Measurements from ENCODE around the gene PPP1R9A.

Gene PPP1R9A

DNA sequence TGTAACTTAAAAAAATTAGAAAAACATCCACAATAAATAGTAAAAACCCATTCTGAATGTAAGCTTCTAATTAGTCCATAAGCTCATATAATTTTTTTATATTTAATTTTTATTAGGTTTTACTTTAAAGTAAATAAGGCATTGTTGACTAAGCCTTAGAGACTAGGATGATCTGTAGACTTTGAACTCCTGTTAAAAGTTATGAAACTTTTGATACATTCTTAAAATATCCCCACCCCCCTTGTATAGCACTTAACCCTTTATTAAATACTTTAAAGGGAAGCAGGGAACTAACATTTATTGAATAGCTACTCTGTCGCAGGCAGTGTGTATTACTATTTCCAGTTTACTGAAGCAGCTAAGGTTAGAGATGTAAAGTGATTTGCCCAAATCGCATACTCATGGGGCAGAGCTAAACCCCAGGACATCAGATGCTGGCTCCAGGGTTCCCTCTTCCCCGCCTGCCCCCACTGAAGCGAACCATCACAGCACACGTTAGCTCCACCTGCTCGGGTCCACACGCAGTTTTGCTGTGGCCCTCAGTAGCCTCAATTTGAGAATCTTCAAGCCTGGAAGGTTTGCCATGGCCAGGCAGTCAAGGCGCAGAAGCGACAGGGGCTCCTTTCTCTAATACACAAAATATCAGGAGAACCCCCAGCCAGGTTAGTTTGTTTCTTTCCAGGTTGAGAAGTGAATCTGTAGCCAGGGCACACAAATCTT lies 416.2 kb downstream of the PPP1R9A start:
- TF ChIP-seq, protein P1, sequence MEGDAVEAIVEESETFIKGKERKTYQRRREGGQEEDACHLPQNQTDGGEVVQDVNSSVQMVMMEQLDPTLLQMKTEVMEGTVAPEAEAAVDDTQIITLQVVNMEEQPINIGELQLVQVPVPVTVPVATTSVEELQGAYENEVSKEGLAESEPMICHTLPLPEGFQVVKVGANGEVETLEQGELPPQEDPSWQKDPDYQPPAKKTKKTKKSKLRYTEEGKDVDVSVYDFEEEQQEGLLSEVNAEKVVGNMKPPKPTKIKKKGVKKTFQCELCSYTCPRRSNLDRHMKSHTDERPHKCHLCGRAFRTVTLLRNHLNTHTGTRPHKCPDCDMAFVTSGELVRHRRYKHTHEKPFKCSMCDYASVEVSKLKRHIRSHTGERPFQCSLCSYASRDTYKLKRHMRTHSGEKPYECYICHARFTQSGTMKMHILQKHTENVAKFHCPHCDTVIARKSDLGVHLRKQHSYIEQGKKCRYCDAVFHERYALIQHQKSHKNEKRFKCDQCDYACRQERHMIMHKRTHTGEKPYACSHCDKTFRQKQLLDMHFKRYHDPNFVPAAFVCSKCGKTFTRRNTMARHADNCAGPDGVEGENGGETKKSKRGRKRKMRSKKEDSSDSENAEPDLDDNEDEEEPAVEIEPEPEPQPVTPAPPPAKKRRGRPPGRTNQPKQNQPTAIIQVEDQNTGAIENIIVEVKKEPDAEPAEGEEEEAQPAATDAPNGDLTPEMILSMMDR (IDR thresholded peaks at IDR 0.05; ENCODE audit: insufficient read depth, low read depth, low read length, missing control alignments) = no peak
- H3K4me3 ChIP-seq (ENCODE audit: low read depth, low read length) = no peak overlapping the region
- no peak for DNase-seq (ENCODE audit: low read depth)

DNA sequence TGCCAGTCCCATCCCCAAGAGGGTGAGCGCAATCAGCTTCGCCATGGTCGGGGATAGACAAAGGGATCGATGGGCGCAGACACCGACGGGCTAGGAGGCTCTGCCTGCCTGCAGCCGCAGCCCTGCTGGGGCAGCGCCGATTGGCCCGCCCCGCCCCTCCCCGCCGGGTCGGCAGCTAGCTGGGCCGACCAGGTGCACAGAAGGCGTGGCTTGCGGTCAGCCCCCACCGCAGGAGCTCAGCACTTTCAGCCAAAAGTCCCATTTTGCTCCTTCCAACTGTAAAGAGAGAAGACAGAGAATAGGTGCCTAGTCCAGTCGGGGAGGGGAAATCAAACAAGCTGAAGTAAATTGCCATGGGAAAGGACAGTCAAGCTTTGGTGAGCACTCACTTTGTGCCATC lies 417.0 kb downstream of the PPP1R9A start, which contains the start of gene PON1:
Gene PON1 (minus strand): TSS at position 102 of the 400 bp plus-strand sequence. CDS start 57 bp downstream, at position 45.
- TF ChIP-seq, protein P1 (IDR thresholded peaks at IDR 0.05; ENCODE audit: insufficient read depth, low read depth, low read length, missing control alignments) = no peak
- H3K4me3 ChIP-seq (ENCODE audit: low read depth, low read length) = no peak within 1 kb of the TSS
- peak; percentile 27 for DNase-seq (ENCODE audit: low read depth)

DNA sequence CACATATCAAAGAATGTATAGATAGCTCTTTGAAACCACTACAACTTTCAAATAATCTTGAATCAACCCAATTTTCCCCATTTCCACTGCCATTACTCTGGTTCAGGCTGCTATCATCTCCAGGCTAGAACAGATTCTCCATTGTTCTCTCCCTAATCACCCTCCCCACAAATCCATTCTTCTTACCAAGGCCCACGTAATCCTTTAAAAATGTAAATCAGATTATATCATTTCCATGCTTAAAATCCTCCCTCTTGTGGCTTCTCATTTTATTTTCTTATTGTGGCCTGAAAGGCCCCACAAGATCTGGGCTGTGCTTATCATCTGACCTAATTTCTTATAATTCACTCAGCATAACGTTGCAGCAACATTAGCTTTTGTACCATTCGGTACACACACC lies 420.0 kb downstream of the PPP1R9A start:
- no peak overlapping the region for H3K4me3 ChIP-seq (ENCODE audit: low read depth, low read length)
- DNase-seq (ENCODE audit: low read depth) = no peak
- TF ChIP-seq, protein P1 (IDR thresholded peaks at IDR 0.05; ENCODE audit: insufficient read depth, low read depth, low read length, missing control alignments) = no peak

DNA sequence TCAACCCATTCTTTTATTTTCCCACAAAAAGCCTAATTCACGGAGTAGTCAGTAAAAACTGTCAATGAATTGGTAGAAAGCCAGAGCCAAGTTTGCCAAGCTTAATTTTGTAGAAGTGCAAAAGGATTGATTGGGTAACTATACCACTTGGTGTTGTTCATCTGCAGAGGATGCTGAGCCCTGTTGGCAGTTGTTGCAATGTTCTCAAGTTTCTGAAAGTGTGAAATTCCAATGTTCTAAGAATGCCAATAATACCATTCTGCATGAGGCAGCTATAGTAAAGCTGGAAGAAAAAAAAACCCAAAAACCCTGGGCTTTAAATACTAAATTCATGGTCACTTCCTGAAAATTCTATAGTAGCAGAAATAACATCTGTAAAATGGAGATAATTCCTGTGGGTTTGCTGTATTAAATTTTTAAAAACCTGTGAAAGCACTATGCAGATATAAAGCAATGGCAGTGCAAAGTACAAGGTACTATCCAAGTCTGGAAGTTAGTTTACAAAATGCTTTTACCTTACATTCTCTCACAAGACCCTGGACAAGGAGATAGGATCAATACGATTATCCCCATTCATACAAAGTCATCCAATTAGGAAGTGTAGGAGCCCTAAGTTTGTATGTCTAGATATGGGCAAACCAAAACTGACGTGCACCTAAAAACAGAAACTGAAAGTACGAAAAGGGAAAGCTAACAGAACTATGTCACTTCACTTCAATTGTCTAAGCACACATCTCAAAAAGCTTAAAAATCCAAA lies 423.0 kb downstream of the PPP1R9A start:
- peak overlapping the region; percentile 10; the same call in 1 of the 2 replicates for H3K4me3 ChIP-seq (ENCODE audit: low read depth, low read length)
- TF ChIP-seq, protein P1 (IDR thresholded peaks at IDR 0.05; ENCODE audit: insufficient read depth, low read depth, low read length, missing control alignments) = no peak
- peak; percentile 41 for DNase-seq (ENCODE audit: low read depth)

DNA sequence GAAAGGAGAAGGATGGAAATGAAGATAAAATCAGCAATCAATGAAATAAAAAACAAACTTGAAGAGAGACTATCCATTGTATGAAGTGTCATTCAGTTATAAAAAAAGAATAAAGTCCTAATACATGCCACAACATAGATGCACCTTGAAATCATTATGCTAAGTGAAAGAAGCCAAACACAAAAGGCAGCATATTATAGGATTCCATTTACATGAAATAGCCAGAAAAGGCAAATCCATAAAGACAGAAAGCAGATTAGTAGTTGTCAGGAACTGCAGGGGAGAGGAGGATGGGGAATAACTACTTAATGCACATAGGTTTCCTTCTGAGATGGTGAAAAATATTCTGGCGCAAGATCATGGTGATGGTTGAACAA lies 423.6 kb downstream of the PPP1R9A start:
- DNase-seq (ENCODE audit: low read depth) = no peak
- TF ChIP-seq, protein P1 (IDR thresholded peaks at IDR 0.05; ENCODE audit: insufficient read depth, low read depth, low read length, missing control alignments) = no peak
- 0 out of 2 replicates have a peak overlapping the region, but pooled peaks have one; percentile 5 for H3K4me3 ChIP-seq (ENCODE audit: low read depth, low read length)

- no peak overlapping the region for H3K4me3 ChIP-seq (ENCODE audit: low read depth, low read length)
- TF ChIP-seq, protein P1 (IDR thresholded peaks at IDR 0.05; ENCODE audit: insufficient read depth, low read depth, low read length, missing control alignments) = no peak
- no peak for DNase-seq (ENCODE audit: low read depth)
Measured at GRCh38 chr7:95334447-95334846, 427.1 kb downstream of the PPP1R9A start.

Data from GM12865 (cell line).